Camera-type eye (tissue), 1 donor: ENCODE data around the gene GRIN2B. TPM values are rescaled to one million over a fixed set of nuclear protein-coding genes. Genes with fewer than 3 reads are reported as not detected.

Experiments
- total RNA-seq: library from RNA; depleted of rRNA; stranded (reverse); fragments of >200 nt; gene quantifications from one replicate; pipeline ENCODE4 v1.2.3, GENCODE V29; 2014

The GRIN2B gene
- 8.7 TPM for total RNA-seq

DNA sequence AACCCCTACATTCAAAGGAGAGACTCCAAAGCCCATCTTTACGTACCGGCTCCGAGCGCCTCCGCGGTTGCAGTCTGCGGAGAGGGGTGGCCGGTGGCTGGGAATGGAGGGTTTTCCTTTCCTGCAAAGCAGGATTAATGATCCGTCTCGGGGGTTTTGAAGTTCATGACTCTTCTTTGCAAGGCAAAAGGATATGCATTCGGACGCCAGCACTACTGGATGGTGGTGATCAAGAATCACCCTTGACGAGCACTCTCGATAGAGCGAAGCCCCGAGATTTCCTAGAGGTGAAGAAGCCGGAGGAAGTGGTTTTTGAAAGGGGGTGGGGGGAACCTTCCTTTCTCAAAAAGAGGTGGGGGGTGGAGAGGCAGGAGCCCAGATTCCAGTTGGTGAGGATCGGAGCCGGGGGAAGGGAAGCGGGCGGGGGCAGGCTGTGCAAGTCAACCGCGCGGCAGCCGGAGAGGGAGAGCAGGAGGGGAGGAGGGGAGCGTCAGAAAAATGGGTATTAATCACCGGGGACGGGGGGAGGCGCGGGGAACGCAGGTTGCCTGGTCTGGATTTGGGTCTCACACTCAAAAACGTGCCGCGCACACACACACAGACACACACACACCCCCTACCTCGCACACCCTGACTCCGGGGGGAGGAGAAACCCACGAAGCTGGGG, at the start of gene GRIN2B:
Gene GRIN2B, minus strand, starts transcription at position 307 of the 667 bp plus-strand sequence. CDS start 115,394 bp downstream, outside the sequence.

